Hepatocyte (in vitro differentiated cells): ENCODE data around the gene STIP1.

ENCODE experiments used
- CTCF ChIP-seq: fragments of 200-600 bp; sonication (generic); IDR thresholded peaks from 2 replicates; pipeline ENCODE4 v1.5.1; 2016; ENCODE audit warnings: antibody characterized with exemption, mild to moderate bottlenecking; ENCODE audit not compliant: poor library complexity
- EZH2 ChIP-seq: fragments of 200-600 bp; sonication (generic); IDR thresholded peaks from 2 replicates; pipeline ENCODE4 v1.6.1; 2016; ENCODE audit warnings: antibody characterized with exemption, mild to moderate bottlenecking, borderline replicate concordance
- EZH2phosphoT487 ChIP-seq: fragments of 200-600 bp; sonication (generic); IDR thresholded peaks from one replicate; pipeline ENCODE4 v1.6.1; 2018; ENCODE audit warnings: antibody characterized with exemption, mild to moderate bottlenecking, low read depth, moderate library complexity; ENCODE audit not compliant: unreplicated experiment, severe bottlenecking

DNA sequence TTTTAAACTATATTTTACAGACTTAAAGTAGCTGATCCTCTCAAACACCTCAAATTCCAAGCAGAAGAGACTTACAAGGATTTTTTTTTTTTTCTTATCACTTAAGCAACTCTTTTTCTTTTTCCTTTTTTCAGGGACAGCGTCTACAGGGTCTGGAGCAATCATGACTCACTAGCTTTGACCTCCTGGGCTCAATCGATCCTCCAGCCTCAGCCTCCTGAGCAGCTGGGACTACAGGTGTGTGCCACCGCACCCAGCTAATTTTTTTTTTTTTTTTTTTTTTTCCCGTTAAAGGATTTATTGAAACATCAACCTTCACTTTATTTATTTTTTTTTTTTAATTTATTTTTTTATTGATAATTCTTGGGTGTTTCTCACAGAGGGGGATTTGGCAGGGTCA is 15.6 kb upstream of the STIP1 start:
- TF ChIP-seq CTCF (no peak), EZH2phosphoT487 (no peak), EZH2 (no peak)
